SK-N-SH (cell line): ENCODE measurements around the gene NRARP.

ENCODE experiments used
- ELF1 ChIP-seq: IDR thresholded peaks from 2 replicates; pipeline ENCODE4 v1.4.0; 2012
- EP300 ChIP-seq, 2 experiments: IDR thresholded peaks; 2 replicates each; pipeline versions ENCODE4 v1.4.0 to v1.6.1; 2012; ENCODE audit warnings: borderline replicate concordance in 1 of 2, low read depth in 1 of 2, low read length in 1 of 2
- EZH2phosphoT487 ChIP-seq: fragments of 200-600 bp; sonication (generic); IDR thresholded peaks from 2 replicates; pipeline ENCODE4 v1.6.1; 2017; ENCODE audit warnings: low read depth, mixed run types, mild to moderate bottlenecking, antibody characterized with exemption, moderate library complexity, borderline replicate concordance
- JUND ChIP-seq: IDR thresholded peaks from 2 replicates; pipeline ENCODE4 v1.4.0; 2012
- MEF2A ChIP-seq: IDR thresholded peaks from 2 replicates; pipeline ENCODE4 v1.4.0; 2012; ENCODE audit warnings: low read depth, borderline replicate concordance
- NFIC ChIP-seq: IDR thresholded peaks from 2 replicates; pipeline ENCODE4 v1.4.0; 2012; ENCODE audit warnings: borderline replicate concordance
- POLR2AphosphoS5 ChIP-seq: IDR thresholded peaks from 2 replicates; pipeline ENCODE4 v1.6.1; 2012; ENCODE audit warnings: low read depth, low read length
- TEAD4 ChIP-seq: IDR thresholded peaks from 2 replicates; pipeline ENCODE4 v1.4.0; 2012; ENCODE audit warnings: mild to moderate bottlenecking, borderline replicate concordance; ENCODE audit not compliant: insufficient read depth
- YY1 ChIP-seq: IDR thresholded peaks from 2 replicates; pipeline ENCODE4 v1.4.0; 2012; ENCODE audit warnings: low read depth, mild to moderate bottlenecking
- TF ChIP-seq, protein P1 (sequence below): fragments of 200-600 bp; sonication (generic); IDR thresholded peaks from 2 replicates; pipeline ENCODE4 v1.6.1; 2017; ENCODE audit warnings: antibody characterized with exemption, mild to moderate bottlenecking, moderate library complexity
- TF ChIP-seq, protein P2 (sequence below): IDR thresholded peaks from 2 replicates; pipeline ENCODE4 v1.4.0; 2012; ENCODE audit warnings: low read depth, borderline replicate concordance

- TF ChIP-seq EP300 (IDR thresholded peaks at IDR 0.05; ENCODE audit: borderline replicate concordance in 1 of 2, low read depth in 1 of 2, low read length in 1 of 2) = no peak
- no peak for TF ChIP-seq POLR2AphosphoS5
- TF ChIP-seq, protein P1, sequence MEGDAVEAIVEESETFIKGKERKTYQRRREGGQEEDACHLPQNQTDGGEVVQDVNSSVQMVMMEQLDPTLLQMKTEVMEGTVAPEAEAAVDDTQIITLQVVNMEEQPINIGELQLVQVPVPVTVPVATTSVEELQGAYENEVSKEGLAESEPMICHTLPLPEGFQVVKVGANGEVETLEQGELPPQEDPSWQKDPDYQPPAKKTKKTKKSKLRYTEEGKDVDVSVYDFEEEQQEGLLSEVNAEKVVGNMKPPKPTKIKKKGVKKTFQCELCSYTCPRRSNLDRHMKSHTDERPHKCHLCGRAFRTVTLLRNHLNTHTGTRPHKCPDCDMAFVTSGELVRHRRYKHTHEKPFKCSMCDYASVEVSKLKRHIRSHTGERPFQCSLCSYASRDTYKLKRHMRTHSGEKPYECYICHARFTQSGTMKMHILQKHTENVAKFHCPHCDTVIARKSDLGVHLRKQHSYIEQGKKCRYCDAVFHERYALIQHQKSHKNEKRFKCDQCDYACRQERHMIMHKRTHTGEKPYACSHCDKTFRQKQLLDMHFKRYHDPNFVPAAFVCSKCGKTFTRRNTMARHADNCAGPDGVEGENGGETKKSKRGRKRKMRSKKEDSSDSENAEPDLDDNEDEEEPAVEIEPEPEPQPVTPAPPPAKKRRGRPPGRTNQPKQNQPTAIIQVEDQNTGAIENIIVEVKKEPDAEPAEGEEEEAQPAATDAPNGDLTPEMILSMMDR = peak; percentile 46
- TF ChIP-seq, protein P2, sequence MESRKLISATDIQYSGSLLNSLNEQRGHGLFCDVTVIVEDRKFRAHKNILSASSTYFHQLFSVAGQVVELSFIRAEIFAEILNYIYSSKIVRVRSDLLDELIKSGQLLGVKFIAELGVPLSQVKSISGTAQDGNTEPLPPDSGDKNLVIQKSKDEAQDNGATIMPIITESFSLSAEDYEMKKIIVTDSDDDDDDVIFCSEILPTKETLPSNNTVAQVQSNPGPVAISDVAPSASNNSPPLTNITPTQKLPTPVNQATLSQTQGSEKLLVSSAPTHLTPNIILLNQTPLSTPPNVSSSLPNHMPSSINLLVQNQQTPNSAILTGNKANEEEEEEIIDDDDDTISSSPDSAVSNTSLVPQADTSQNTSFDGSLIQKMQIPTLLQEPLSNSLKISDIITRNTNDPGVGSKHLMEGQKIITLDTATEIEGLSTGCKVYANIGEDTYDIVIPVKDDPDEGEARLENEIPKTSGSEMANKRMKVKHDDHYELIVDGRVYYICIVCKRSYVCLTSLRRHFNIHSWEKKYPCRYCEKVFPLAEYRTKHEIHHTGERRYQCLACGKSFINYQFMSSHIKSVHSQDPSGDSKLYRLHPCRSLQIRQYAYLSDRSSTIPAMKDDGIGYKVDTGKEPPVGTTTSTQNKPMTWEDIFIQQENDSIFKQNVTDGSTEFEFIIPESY = no peak
- no peak for TF ChIP-seq ELF1
- TF ChIP-seq TEAD4 = no peak
- TF ChIP-seq MEF2A = no peak
- no peak for TF ChIP-seq JUND
- no peak for TF ChIP-seq EZH2phosphoT487
- TF ChIP-seq YY1 = no peak
- no peak for TF ChIP-seq NFIC
Observed at GRCh38 chr9:137280474-137281344, 21.4 kb downstream of the NRARP start.
